HepG2 (cell line): ENCODE data around the gene TBC1D30. TPM values are rescaled to one million over a fixed set of nuclear protein-coding genes. Genes with fewer than 3 reads are reported as not detected.

Experiments used
- HMGA1 ChIP-seq: sonication (generic); formaldehyde crosslinking; conservative IDR thresholded peaks from 2 replicates; pipeline ENCODE4 v1.4.0; 2020; ENCODE audit warnings: missing genetic modification reagents
- NONO ChIP-seq, 2 experiments: fragments of 450-650 bp in 1 of 2; sonication (generic) in 1 of 2; formaldehyde crosslinking in 1 of 2; IDR thresholded peaks in 1 of 2; conservative IDR thresholded peaks in 1 of 2; 2 replicates each; pipeline versions ENCODE4 v1.6.1 to v1.8.0; 2017 to 2022; ENCODE audit warnings: mild to moderate bottlenecking in 1 of 2, missing genetic modification reagents in 1 of 2, moderate library complexity in 1 of 2
- REL ChIP-seq: sonication (generic); formaldehyde crosslinking; conservative IDR thresholded peaks from 2 replicates; pipeline ENCODE4 v1.8.0; 2022; ENCODE audit warnings: mild to moderate bottlenecking, missing genetic modification reagents, moderate library complexity
- SALL1 ChIP-seq: sonication (generic); formaldehyde crosslinking; IDR thresholded peaks from 2 replicates; pipeline ENCODE4 v1.8.0; 2022; ENCODE audit warnings: mild to moderate bottlenecking, missing genetic modification reagents
- SCMH1 ChIP-seq: sonication (generic); formaldehyde crosslinking; IDR thresholded peaks from 2 replicates; pipeline ENCODE4 v1.9.0; 2021; ENCODE audit warnings: missing genetic modification reagents, mild to moderate bottlenecking, borderline replicate concordance
- ZBTB20 ChIP-seq: sonication (generic); formaldehyde crosslinking; IDR thresholded peaks from 2 replicates; pipeline ENCODE4 v1.8.1; 2023; ENCODE audit warnings: missing genetic modification reagents, low read depth, mild to moderate bottlenecking, borderline replicate concordance
- ZIK1 ChIP-seq: sonication (generic); formaldehyde crosslinking; IDR thresholded peaks from 2 replicates; pipeline ENCODE4 v1.5.0; 2020; ENCODE audit warnings: mild to moderate bottlenecking, low read depth, missing genetic modification reagents, borderline replicate concordance
- ZNF589 ChIP-seq: sonication (generic); formaldehyde crosslinking; conservative IDR thresholded peaks from 2 replicates; pipeline ENCODE4 v1.8.0; 2022; ENCODE audit warnings: mild to moderate bottlenecking, moderate library complexity, missing genetic modification reagents
- ZNF747 ChIP-seq: sonication (generic); formaldehyde crosslinking; IDR thresholded peaks from 2 replicates; pipeline ENCODE4 v1.8.1; 2023; ENCODE audit warnings: missing genetic modification reagents, mild to moderate bottlenecking, borderline replicate concordance
- ZNF878 ChIP-seq: sonication (generic); formaldehyde crosslinking; IDR thresholded peaks from 2 replicates; pipeline ENCODE4 v1.8.1; 2023; ENCODE audit warnings: mild to moderate bottlenecking, missing genetic modification reagents, moderate library complexity
- polyA plus RNA-seq, 8 experiments: library from polyadenylated mRNA; depleted of rRNA in 3 of 8; stranded (reverse) in 7 of 8; unstranded in 1 of 8; fragments of >200 nt; fragmentation: Illumina TruSeq in 4 of 8; extraction: Trizol in 4 of 8; gene quantifications; 2 replicates each; pipeline versions ENCODE4 v1.2.1 to v1.2.3, GENCODE V29; 2011 to 2016; ENCODE audit warnings: low read depth in 4 of 8, missing spikeins in 1 of 8, mixed read lengths in 1 of 8; ENCODE audit not compliant: insufficient read depth in 1 of 8
- total RNA-seq, 5 experiments: library from RNA; depleted of rRNA; stranded (reverse); fragments of >200 nt; fragmentation: Illumina TruSeq; extraction: Trizol; gene quantifications; 2 replicates each; pipeline ENCODE4 v1.2.3, GENCODE V29; 2016; ENCODE audit warnings: low read depth in 1 of 5
- TF ChIP-seq, protein P1 (sequence below): sonication (generic); formaldehyde crosslinking; IDR thresholded peaks from 2 replicates; pipeline ENCODE4 v1.5.0; 2020; ENCODE audit warnings: mild to moderate bottlenecking, missing genetic modification reagents, borderline replicate concordance
- TF ChIP-seq, protein P2 (sequence below): sonication (generic); formaldehyde crosslinking; conservative IDR thresholded peaks from 2 replicates; pipeline ENCODE4 v1.4.0; 2020; ENCODE audit warnings: missing genetic modification reagents

TBC1D30 gene
- total and polyA plus RNA-seq, 2 of the 13 experiments (the other 11 are each of a cell fraction or from before 2014, with no cell fraction given) = 0.42 to 0.67 TPM

DNA sequence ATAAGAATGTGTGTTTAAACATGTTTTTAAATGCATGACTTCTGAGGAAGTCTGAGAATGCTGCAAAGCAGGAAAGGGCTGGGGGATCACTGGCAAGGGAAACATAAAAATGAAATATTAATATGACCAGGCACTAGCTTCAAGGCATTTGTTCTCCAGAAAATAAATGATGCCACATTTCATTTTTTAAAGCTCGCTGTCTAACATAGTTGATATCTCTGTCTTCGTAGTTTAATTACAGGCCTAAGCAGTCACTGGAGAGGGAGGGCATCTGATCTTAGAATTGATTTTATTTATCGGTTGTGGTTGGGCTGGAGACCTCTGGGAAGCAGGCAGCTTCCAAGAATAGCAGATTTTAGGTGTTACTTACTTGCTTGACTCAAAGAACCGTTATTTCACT lies 87.5 kb downstream of the TBC1D30 start (continued):
- TF ChIP-seq, protein P1, sequence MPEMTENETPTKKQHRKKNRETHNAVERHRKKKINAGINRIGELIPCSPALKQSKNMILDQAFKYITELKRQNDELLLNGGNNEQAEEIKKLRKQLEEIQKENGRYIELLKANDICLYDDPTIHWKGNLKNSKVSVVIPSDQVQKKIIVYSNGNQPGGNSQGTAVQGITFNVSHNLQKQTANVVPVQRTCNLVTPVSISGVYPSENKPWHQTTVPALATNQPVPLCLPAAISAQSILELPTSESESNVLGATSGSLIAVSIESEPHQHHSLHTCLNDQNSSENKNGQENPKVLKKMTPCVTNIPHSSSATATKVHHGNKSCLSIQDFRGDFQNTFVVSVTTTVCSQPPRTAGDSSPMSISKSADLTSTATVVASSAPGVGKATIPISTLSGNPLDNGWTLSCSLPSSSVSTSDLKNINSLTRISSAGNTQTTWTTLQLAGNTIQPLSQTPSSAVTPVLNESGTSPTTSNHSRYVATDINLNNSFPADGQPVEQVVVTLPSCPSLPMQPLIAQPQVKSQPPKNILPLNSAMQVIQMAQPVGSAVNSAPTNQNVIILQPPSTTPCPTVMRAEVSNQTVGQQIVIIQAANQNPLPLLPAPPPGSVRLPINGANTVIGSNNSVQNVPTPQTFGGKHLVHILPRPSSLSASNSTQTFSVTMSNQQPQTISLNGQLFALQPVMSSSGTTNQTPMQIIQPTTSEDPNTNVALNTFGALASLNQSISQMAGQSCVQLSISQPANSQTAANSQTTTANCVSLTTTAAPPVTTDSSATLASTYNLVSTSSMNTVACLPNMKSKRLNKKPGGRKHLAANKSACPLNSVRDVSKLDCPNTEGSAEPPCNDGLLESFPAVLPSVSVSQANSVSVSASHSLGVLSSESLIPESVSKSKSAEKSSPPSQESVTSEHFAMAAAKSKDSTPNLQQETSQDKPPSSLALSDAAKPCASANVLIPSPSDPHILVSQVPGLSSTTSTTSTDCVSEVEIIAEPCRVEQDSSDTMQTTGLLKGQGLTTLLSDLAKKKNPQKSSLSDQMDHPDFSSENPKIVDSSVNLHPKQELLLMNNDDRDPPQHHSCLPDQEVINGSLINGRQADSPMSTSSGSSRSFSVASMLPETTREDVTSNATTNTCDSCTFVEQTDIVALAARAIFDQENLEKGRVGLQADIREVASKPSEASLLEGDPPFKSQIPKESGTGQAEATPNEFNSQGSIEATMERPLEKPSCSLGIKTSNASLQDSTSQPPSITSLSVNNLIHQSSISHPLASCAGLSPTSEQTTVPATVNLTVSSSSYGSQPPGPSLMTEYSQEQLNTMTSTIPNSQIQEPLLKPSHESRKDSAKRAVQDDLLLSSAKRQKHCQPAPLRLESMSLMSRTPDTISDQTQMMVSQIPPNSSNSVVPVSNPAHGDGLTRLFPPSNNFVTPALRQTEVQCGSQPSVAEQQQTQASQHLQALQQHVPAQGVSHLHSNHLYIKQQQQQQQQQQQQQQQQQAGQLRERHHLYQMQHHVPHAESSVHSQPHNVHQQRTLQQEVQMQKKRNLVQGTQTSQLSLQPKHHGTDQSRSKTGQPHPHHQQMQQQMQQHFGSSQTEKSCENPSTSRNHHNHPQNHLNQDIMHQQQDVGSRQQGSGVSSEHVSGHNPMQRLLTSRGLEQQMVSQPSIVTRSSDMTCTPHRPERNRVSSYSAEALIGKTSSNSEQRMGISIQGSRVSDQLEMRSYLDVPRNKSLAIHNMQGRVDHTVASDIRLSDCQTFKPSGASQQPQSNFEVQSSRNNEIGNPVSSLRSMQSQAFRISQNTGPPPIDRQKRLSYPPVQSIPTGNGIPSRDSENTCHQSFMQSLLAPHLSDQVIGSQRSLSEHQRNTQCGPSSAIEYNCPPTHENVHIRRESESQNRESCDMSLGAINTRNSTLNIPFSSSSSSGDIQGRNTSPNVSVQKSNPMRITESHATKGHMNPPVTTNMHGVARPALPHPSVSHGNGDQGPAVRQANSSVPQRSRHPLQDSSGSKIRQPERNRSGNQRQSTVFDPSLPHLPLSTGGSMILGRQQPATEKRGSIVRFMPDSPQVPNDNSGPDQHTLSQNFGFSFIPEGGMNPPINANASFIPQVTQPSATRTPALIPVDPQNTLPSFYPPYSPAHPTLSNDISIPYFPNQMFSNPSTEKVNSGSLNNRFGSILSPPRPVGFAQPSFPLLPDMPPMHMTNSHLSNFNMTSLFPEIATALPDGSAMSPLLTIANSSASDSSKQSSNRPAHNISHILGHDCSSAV = no peak
- TF ChIP-seq SALL1 (CRISPR knock-in tag) (no peak), ZNF747 (CRISPR knock-in tag) (no peak), ZNF878 (CRISPR knock-in tag) (no peak), ZNF589 (CRISPR knock-in tag) (no peak), REL (CRISPR knock-in tag) (no peak), HMGA1 (CRISPR knock-in tag) (no peak), SCMH1 (CRISPR knock-in tag) (no peak), NONO (IDR thresholded peaks at IDR 0.05) (no peak), NONO (CRISPR knock-in tag; conservative IDR thresholded peaks at IDR 0.05) (no peak), ZBTB20 (CRISPR knock-in tag) (no peak), ZIK1 (CRISPR knock-in tag) (no peak)
- TF ChIP-seq, protein P2, sequence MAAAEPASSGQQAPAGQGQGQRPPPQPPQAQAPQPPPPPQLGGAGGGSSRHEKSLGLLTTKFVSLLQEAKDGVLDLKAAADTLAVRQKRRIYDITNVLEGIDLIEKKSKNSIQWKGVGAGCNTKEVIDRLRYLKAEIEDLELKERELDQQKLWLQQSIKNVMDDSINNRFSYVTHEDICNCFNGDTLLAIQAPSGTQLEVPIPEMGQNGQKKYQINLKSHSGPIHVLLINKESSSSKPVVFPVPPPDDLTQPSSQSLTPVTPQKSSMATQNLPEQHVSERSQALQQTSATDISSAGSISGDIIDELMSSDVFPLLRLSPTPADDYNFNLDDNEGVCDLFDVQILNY (CRISPR knock-in tag) = no peak
- TF ChIP-seq, all 625 proteins: peak for 0
